SU-DHL-6 (cell line): Measurements from ENCODE around the gene GIPR.

ENCODE experiments used
- H2AFZ ChIP-seq: fragments of 200-600 bp; sonication (generic); 2 replicates; pipeline ENCODE4 v1.6.1; 2014; ENCODE audit warnings: low read depth, mild to moderate bottlenecking, moderate library complexity, mixed read lengths, antibody characterized with exemption, low read length; ENCODE audit not compliant: severe bottlenecking
- H3F3A ChIP-seq: fragments of 200-600 bp; shearing (Covaris generic); 2 replicates; pipeline ENCODE4 v1.6.0; 2016; ENCODE audit warnings: antibody characterized with exemption, mild to moderate bottlenecking; ENCODE audit not compliant: insufficient read depth
- H3K27ac ChIP-seq: fragments of 200-600 bp; sonication (generic); 2 replicates; pipeline ENCODE4 v1.5.1; 2016; ENCODE audit warnings: low read depth, mild to moderate bottlenecking, low read length, moderate library complexity, mixed read lengths
- H3K27me3 ChIP-seq: fragments of 200-600 bp; sonication (generic), shearing (Covaris generic); 2 replicates; pipeline ENCODE4 v1.6.0; 2014; ENCODE audit warnings: mild to moderate bottlenecking, low read length
- H3K36me3 ChIP-seq: fragments of 200-600 bp; sonication (generic); 2 replicates; pipeline ENCODE4 v1.6.1; 2014; ENCODE audit warnings: mild to moderate bottlenecking, low read length, mixed read lengths
- H3K4me2 ChIP-seq: fragments of 300-600, 200-600 bp; shearing (Covaris generic), sonication (generic); 2 replicates; pipeline ENCODE4 v1.6.0; 2014; ENCODE audit warnings: low read length, low read depth, mild to moderate bottlenecking; ENCODE audit not compliant: poor library complexity, severe bottlenecking
- H3K4me3 ChIP-seq: fragments of 200-600 bp; sonication (generic); 2 replicates; pipeline ENCODE4 v1.5.1; 2014; ENCODE audit warnings: antibody characterized with exemption, low read length, mild to moderate bottlenecking, mixed read lengths; ENCODE audit not compliant: insufficient read depth, poor library complexity, severe bottlenecking
- H3K79me2 ChIP-seq: fragments of 200-600 bp; sonication (generic); 2 replicates; pipeline ENCODE4 v1.6.1; 2014; ENCODE audit warnings: mild to moderate bottlenecking, low read length, moderate library complexity; ENCODE audit not compliant: insufficient read depth
- H3K9ac ChIP-seq: fragments of 200-600 bp; sonication (generic); 2 replicates; pipeline ENCODE4 v1.7.0; 2014; ENCODE audit warnings: mild to moderate bottlenecking, low read length
- H3K9me2 ChIP-seq: fragments of 200-600 bp; sonication (generic); replicated peaks from 2 replicates; pipeline ENCODE4 v1.6.1; 2014; ENCODE audit warnings: low read length; ENCODE audit not compliant: insufficient read depth
- H3K9me3 ChIP-seq: fragments of 200-600 bp; sonication (generic); 2 replicates; pipeline ENCODE4 v1.6.1; 2014; ENCODE audit warnings: low read length, mixed read lengths; ENCODE audit not compliant: insufficient read depth
- H4K20me1 ChIP-seq: fragments of 200-600 bp; sonication (generic); 2 replicates; pipeline ENCODE4 v1.6.1; 2014; ENCODE audit warnings: low read depth, mild to moderate bottlenecking, antibody characterized with exemption, low read length, moderate library complexity, mixed read lengths
- CTCF ChIP-seq: fragments of 200-600 bp; sonication (generic); IDR thresholded peaks from one replicate; pipeline ENCODE4 v1.5.1; 2017; ENCODE audit warnings: antibody characterized with exemption, mild to moderate bottlenecking, low read length, moderate library complexity; ENCODE audit not compliant: insufficient read depth, poor library complexity, severe bottlenecking
- EZH2phosphoT487 ChIP-seq: fragments of 200-600 bp; sonication (generic), shearing (Covaris generic); conservative IDR thresholded peaks from 2 replicates; pipeline ENCODE4 v1.6.1; 2018; ENCODE audit warnings: mild to moderate bottlenecking, antibody characterized with exemption, low read length, moderate library complexity, mixed read lengths

Gene GIPR

GRCh38 chr19:45650722-45651121 lies 17.3 kb upstream of the GIPR start:
- Histone ChIP-seq H3F3A (no peaks in the 10 kb centered on the region), H2AFZ (no peak overlapping the region), H3K79me2 (no peaks in the 10 kb centered on the region), H4K20me1 (no peaks in the 10 kb centered on the region), H3K9ac (no peak overlapping the region), H3K9me3 (no peaks in the 10 kb centered on the region), H3K4me3 (no peak overlapping the region), H3K27ac (no peak overlapping the region), H3K36me3 (no peaks in the 10 kb centered on the region), H3K9me2 (no peaks in the 10 kb centered on the region), H3K4me2 (no peak overlapping the region), H3K27me3 (no peaks in the 10 kb centered on the region)
- TF ChIP-seq CTCF, result no peak
- no peak for TF ChIP-seq EZH2phosphoT487

GRCh38 chr19:45653634-45654033 lies 14.4 kb upstream of the GIPR start:
- H3K4me2 ChIP-seq, result no peak overlapping the region
- H3K9ac ChIP-seq, result no peak overlapping the region
- H2AFZ ChIP-seq, result no peak overlapping the region
- no peak overlapping the region for H3K27ac ChIP-seq
- H3K4me3 ChIP-seq, result no peak overlapping the region
- H3K27me3 ChIP-seq, result no peaks in the 10 kb centered on the region
- no peaks in the 10 kb centered on the region for H3F3A ChIP-seq
- TF ChIP-seq EZH2phosphoT487 (no peak), CTCF (no peak)
- no peaks in the 10 kb centered on the region for H4K20me1 ChIP-seq
- H3K79me2 ChIP-seq, result no peaks in the 10 kb centered on the region
- H3K9me2 ChIP-seq, result no peaks in the 10 kb centered on the region
- H3K9me3 ChIP-seq, result no peaks in the 10 kb centered on the region
- H3K36me3 ChIP-seq, result no peaks in the 10 kb centered on the region

GRCh38 chr19:45655073-45655472 lies 12.9 kb upstream of the GIPR start:
- H4K20me1 ChIP-seq, result no peaks in the 10 kb centered on the region
- TF ChIP-seq CTCF, result no peak
- TF ChIP-seq EZH2phosphoT487, result no peak
- no peaks in the 10 kb centered on the region for H3K27me3 ChIP-seq
- no peak overlapping the region for H2AFZ ChIP-seq
- no peaks in the 10 kb centered on the region for H3K9me3 ChIP-seq
- H3K36me3 ChIP-seq, result no peaks in the 10 kb centered on the region
- H3K27ac ChIP-seq, result no peak overlapping the region
- no peaks in the 10 kb centered on the region for H3F3A ChIP-seq
- no peaks in the 10 kb centered on the region for H3K9me2 ChIP-seq
- no peak overlapping the region for H3K4me2 ChIP-seq
- H3K79me2 ChIP-seq, result no peaks in the 10 kb centered on the region
- H3K9ac ChIP-seq, result no peak overlapping the region
- no peak overlapping the region for H3K4me3 ChIP-seq
